Central memory CD4-positive, alpha-beta T cell (primary cell): ENCODE measurements around the gene RAD51B.
A peak's percentile ranks its signal among the peaks of the same experiment; 100 is the strongest.

Experiments
- DNase-seq: peaks from one replicate; pipeline ENCODE4 v3.0.0; 2022

Gene RAD51B

DNA sequence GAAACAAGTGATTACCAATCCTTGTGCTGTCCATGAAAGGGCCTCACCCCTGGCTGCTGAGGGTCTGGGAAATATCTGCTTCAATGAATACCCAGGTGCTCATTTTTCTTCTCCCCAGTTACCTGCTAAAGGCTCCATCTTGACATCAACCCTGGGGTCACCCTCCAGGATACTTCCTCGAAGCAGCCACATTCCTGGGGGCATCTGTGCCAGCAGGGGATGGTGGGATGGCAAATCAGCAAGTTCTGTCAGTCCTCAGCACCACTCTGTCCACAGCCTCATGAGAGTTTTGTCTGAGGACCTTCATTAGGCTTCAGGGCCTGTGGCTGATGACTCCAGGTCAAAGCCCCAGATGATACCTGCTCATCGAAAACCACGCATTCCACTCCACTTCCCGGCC lies 848.4 kb downstream of the RAD51B start:
- no peak for DNase-seq

DNA sequence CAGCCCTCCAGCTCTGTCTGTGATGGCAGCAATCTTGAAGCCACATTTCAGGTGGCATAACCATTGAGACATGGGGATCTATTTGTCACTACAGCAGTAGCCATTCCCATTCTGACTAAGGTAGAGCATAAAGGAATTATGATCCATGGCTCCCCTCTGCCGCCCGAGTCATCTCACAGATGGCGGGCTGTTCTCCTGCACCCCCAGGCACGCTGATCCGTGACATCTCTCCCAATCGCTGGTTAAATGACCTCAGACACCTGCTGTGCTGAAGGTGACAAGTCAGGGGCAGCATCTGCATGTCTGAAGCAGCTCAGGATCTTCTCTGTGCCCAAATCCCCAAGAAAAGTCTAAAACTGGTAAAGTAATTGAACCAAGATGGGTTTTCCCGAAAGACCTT lies 849.0 kb downstream of the RAD51B start:
- no peak for DNase-seq

DNA sequence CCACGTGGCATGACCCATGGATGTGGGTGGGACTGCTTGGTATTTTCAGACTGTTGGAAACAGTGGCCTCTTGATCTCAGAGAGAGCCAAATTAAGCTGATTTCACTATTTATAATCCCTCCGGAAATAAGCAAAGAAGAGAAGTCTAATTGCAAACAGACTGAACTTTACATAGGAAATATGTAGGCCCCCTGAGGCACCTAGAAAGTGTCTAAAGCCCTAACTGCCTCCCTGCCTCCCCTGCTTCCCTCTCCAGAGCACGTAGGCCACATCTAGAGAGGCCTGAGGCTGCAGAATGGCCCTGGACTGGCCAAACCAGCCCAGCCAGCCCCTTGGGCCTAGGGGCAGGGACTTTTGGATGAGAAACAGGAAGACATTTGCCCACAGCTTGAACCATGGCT lies 849.5 kb downstream of the RAD51B start:
- no peak for DNase-seq

DNA sequence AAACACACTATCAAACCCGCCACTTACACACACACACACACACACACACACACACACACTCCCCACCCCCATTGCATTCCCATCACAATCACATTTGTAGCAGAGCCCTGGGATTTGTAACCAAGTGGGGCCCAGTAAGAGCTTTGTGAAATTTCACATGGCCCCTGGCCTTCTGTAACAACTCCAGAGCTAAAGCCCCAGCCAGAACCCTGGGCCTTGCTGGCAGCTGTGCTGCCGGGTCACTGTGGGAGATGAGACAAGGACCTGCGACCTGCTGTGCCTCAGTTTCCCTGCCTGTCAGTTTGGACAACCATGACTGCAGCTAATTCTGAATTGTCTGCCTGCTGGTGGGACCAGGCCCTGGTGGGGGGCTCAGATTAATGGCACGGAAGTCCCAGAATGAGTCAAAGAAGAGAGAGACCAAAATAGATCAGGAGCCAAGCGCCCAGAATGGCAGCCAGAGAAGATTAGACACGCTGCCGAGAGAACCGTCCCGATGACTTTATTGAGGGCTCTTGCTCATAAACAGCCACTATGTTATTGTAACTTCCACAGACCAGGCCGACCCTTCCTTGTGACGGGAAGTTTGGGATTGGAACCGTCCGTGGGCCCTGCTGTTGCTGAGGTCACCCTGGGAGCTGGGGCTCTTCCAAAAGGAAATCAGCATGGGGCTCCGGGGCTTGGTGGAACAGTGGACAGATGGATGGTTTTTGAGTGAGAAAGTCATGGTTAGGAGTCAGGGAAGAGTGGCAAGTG lies 850.2 kb downstream of the RAD51B start:
- no peak for DNase-seq

DNA sequence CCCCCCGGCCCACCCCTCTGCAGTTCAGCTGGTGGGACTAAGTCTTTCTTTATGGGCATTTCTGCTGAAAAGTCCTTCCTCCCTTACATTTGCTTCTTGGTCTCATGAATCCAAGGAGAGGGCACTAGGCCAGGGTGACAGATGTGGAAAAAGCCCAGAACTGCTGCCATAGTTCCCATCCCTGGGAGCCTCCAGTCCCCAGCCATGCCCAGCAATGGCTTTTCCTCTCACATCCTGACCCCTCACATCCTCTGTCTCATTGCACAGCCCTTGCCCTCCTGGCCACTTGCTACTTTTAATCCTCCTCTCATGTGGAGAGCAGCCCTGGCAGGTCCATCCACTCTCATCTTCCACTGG lies 850.8 kb downstream of the RAD51B start:
- DNase-seq, result no peak

DNA sequence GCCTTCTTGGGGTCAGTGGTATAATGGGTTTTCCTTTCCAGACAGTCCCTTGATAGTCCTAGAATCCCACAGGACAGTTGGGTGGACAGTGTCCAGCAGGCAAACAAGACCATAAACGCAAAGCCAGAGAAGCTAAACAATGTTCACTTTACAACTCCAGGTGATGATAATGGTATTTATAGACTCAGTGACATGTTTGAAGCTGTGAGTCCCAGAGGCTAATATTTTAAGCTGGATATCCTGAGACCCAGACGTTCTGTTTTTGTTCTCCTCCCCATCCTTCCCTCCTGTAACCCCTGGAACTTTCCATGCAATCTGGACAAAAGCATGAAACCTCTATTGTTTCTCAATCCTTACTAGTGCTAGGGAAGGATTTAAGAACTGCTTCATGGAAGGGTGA lies 852.3 kb downstream of the RAD51B start:
- DNase-seq, result no peak

DNA sequence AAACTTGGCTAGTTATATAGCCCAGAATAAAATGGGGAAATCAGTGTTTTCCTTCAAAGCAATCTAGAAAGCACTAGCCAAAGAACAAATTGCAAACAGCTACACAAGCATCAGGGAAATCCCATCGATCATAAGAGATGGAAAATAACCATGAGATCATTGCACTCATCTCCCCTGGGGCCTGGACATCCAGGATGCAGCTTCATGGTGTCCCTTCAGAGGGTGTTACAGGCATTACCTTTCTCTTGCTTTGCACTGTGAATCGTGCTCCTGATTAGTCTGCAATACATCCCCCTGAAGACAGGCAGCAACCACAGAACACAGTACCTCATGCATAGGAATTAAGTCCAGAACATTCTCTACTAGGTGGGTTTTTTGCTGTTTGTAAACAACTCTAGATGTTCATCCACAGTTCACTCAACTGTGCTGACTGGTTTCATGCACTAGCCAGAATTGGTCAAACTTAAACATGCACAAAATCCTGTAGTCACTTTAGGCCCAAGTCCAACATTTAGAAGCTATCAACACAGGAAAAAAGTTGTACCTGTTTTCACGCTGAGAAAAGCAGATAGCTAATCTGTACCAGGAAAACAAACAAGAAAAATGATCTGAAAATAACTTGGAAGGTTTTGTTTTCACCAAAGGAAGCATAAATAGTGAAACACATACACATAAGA lies 853.2 kb downstream of the RAD51B start:
- no peak for DNase-seq

DNA sequence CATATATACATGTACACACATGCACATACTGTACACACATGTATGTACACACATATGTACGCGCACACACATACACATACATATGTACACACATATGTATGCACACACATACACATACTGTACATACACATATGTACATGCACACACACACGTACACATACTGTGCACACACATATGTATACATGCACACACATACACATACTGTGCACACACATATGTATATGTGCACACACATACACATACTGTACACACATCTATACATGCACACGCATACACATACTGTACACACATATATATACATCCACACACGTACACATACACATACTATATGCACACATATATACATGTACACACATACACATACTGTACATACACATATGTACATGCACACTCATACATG lies 853.9 kb downstream of the RAD51B start:
- no peak for DNase-seq

DNA sequence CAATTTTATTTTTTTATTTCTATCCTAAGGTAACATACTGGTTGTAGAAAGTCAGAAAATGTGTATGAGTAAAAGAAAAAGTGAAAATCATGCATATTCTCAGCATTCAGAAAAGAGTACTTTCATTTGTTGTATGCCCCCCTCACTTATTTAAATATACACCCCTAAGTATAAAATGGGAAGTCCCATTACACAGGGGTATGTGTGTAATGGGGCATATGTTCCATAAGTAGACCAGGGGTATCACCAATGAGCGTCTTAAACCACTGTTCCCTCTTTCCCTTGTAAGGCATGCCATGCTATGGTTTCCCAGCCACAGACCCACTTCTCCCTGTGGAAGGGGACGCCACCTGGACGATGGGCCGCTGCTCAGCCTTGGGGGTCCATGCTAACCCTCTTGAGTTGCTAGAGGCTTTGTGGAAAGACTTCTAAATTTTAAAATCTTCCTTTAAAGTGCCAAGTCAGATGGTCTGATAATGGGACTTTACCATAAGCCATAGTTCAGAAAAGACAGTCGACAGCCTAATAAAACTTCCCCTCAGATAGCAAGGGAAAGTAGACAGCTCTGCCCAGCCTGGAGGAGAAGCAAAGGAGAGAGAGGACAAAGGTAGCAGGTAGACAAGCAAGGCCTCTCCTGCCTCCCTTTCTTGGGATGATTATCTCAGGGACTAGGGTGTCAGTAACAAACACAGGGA lies 855.1 kb downstream of the RAD51B start:
- no peak for DNase-seq

DNA sequence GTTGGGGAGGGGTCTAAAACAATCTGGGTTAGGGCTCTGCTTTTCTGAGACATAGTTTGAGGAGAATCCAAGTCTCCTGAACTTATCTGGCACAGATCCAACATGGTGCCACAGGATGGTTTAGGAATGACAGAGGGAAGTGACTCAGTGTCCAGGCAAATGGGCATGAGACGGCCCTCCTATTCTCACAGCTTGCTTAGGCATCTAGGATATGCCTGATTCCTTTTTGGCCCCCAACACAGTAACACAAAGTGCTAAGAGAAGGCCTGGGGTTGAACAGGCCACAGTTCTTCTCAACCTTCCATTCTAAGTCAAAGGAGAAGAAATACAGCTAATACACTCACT lies 855.6 kb downstream of the RAD51B start:
- no peak for DNase-seq

DNA sequence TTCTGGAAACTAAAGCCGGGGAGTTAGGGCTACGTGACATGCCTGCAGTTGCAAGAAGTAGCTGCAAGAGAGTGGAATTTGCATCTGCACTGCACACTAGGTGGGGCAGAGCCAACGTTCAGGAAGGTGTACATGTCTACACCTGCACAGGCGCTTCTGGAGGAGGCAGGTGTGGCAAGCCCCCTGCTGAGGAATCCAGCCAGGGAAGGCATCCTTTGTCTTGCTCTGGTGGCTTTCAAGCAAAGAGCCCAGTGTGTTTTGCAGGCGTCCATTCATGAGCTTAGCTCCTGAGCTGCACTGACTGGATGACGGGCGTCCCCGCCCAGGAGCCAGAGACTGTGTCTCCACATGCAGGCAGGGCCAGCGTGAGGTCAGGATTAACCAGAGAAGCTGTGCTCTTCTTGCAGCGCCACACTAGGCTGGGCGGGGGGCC lies 856.9 kb downstream of the RAD51B start:
- DNase-seq, result no peak

DNA sequence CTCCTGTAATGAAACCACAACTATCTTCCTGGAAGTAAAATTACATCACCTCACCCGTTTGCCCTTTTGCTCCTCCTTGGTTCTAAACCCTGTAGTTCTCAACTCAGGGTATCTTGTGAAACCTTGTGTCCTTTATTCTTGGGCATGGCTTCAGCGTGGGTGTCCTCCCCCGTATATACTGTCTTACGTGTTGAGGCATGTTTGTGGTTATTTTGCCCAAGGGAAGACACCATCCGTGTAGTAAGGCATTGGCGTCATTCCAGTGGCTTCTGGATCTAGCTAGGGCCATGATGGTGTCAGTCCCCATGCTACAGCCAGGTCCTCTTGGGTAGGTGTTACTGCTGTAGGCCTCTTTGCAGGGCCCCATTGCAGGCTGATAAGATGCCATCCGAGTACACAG lies 857.9 kb downstream of the RAD51B start:
- no peak for DNase-seq

DNA sequence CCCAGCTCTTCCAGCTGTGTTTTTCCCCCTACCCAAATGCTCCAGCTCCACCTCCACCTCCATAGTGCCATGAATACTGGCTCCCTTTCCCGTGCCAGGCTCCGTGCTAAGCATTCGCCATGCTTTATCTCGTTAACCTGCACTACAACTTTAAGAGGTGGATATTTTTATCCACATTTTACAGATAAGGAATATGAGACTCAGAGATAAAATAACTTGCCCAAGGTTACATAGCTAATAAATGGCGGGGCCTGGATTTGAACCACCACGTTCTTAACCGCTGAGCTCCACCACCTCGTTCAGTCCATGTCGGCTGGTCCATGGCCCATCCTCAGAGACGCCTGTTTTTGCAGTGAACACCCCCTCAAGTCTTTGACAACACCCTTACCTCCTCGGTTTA lies 858.3 kb downstream of the RAD51B start:
- no peak for DNase-seq

DNA sequence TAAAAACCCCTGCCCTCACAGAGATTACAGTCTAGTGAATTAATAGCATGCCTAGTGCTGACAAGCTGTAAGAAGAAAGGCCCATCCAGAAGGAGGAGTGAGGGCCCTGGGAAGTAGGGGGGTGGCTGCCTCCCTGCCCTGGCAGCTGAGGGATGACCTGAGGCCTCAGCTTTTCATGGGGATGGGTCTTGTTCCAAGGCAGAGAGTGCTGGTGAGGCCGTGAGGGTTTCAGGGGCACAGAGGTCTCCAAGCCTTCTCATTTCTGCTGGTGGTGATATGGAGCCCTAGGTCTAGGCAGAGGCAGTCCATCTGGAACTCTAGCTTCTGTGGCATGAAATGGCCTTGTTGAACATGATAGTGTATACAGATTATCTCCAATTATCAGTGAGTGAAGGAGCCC lies 858.9 kb downstream of the RAD51B start:
- DNase-seq, result no peak

DNA sequence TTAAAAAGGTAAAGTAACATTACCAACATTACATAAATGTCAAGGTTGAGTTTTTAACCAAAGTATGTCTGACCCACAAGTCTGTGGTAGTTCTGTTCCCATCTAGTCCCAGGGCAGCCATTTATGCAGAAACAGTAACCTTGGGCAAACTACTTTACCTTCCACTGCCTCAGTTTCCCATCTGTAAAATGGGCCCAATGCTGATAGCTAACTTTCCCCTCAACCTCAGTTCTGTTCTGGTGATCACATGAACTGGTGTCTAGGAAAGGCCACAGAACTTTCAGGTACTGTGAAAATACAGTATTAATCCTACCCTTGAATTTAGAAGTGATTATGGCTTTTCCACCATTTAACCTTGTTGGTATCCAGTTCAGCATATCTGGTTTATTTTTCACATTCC lies 859.7 kb downstream of the RAD51B start:
- no peak for DNase-seq

DNA sequence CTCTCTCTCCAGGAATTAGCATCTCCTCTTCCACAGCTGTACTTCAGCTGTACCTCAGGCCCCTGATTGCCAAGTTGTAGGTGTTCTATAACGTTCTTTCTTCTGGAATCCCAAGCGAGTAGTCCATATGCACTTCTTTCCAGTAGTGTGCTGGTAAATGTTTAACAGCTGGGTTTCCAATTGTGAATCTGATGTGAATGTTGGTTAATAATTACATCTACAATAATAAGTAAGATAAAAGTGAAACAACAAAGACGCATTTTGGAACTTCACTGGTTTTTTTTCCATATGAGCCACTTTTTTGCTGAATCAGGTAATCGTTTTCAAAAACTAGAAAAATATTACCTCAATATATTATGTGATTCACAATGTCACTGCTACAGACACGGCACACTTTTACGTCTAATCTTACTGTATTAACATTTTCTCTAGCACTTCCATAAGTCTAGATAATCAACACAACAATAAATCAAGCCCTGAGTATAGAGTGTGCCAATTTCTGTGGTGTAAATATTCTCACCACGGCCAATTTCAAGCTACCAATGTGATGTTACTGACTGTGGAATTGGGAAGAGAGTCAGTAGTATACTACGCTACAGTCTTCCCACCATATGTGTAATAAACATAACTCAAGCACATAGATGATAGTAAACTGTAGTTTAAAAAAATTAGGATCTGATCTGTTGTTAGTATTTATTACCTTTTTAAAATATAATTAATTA lies 860.3 kb downstream of the RAD51B start:
- DNase-seq, result no peak

DNA sequence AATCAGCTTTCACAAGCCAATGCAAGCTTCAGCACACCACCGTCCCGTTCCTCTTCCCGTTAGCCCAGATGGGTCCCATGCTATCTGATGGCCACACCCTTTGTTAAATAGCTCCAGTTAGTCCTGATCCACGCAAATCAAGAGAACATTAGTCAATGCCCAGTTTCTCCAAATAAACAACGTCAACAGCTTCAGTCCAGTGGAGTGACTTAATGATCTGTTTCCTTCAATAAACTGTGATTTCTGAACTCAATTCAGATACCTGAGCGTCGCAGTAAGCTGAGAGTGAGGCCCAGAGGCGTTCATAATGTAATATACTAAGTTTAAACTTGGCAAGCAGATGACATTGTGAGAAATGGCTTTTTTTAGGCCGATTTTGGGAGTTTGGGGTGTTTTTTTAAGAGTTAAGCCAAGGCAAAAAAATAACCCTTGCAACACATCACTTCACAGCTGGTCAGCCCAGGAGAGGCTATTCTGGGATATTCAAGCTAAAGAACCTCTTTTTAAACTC lies 861.0 kb downstream of the RAD51B start:
- no peak for DNase-seq

DNA sequence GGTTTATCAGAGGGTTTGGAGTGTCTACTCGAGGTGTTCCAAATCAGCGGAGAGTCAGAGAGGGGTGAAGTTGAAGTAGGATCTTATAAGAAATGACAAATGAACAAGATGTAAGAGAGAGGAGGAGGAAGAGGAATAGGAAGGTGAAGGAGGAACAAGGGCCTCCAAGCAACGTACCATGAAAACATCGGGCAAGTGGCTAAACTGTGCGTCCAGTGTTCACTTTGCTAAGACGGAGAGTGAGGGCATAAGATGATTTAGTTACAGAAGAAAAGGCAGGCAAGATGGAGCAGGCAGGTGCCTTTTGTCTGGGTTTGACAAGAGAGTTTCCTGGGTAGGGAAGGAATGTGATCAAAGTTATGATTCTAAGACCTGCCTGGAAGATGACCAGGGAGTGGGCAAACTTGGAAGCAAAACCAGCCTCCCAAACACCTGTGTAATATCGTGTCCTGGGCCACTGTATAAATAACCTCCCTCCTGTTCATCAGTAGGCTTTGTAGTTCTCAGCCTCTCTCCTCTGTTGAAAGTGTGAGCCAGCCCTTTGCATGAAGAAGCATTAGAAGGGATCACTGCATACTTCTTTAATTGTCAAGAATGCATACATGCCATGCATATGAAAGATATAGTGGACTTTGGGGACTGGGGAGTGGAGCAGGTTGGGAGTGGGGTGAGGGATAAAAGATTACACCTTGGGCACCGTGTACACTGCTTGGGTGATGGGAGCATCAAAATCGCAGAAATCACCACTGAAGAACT lies 861.9 kb downstream of the RAD51B start:
- no peak for DNase-seq

DNA sequence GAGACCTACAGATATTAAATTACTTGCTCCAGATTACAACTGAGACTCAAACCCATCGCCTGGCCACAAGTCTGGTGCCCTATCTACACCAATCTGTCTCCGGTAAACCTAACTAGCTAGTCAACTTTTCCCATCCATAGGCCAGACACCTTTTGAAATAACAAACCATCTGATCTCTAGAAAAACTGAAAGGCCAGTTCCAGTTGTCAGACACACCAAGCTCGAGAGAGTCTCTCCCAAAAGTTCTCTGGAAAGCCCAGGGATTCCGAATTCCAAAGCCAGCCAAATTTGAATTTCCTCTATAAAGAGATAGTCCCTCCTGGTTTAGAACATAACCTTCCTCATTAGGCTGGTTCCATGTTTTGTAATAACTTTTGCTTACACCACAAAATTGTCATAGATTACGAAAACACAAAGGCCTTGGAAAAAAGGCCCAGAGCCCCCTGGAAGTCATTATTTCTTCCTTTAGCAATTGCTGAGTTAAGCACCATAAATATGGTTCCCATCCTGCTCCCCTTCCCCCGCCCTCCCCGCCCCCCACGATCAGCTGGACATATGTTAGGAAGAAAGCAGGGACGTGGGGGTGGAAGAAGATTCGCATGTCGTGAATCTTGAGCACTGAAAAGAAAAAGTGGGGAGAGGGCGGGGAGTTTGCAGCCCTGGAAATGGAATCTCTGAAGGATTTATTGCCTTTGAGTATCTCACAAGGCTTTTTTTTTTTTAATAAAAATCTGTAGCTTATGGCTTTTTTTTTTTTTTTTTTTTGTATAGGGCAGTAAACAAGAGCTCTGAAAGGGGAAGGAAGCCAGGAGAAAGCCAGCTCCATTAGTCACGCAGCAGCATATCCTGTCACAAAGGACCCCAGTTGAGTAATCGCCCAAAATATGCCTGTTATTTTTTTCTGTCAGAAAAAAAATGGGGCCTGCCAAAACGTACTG lies 862.9 kb downstream of the RAD51B start:
- peak; percentile 12 for DNase-seq

DNA sequence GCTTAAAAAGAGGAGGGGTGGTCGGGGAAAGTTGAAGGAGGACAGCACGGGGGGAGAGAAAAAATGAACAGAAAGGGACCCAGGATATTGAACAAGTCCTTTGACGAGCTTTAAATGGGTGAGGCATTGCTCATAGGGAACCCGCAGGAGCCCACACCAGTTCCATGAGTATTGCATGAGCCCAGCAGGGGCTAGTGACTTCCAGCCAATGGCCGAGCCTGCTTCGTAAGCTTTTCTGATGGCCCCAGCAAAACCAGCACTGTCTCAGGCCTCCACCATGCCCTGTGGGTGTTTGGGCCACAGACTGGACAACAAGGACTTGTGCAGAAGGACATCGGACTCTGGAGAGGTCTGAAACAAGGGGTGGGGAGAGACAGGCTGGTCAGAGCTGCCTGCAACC lies 863.7 kb downstream of the RAD51B start:
- DNase-seq, result no peak
